NT2/D1 (cell line): ENCODE data around the gene DES.

Experiments
- SUZ12 ChIP-seq: IDR thresholded peaks from 2 replicates; pipeline ENCODE4 v1.6.1; 2011; ENCODE audit not compliant: insufficient read length, insufficient read depth; ENCODE audit errors: extremely low read depth
- YY1 ChIP-seq: IDR thresholded peaks from 2 replicates; pipeline ENCODE4 v1.6.1; 2011; ENCODE audit not compliant: insufficient read length, insufficient read depth

- TF ChIP-seq YY1, result no peak
- TF ChIP-seq SUZ12, result no peak
Observed at GRCh38 chr2:219470429-219470828, 52.3 kb downstream of the DES start.
